K562 treated with DMSO at 1 percent for 24 hours (cell line): ENCODE data around the gene FHL5. TPM values are rescaled to one million over a fixed set of nuclear protein-coding genes. Genes with fewer than 3 reads are reported as not detected.

Source experiments
- total RNA-seq: library from RNA; unstranded; fragments of 300-600 nt; gene quantifications from 2 replicates; pipeline ENCODE4 v1.2.3, GENCODE V29; 2022; ENCODE audit warnings: low read depth; ENCODE audit not compliant: insufficient read depth

The FHL5 gene
- not detected in 2 replicates for total RNA-seq

GRCh38 chr6:96562886-96563285, at the start of gene FHL5:
Gene FHL5 (plus strand): TSS chr6:96563128. CDS start chr6:96603614, 40,486 bp downstream.

GRCh38 chr6:96521644-96522464, 41.1 kb upstream of the FHL5 start, which contains the start of gene UFL1:
Gene UFL1 (plus strand): TSS chr6:96521806. CDS start chr6:96521874, 68 bp downstream.

Other genes with a start within 250 kb of the FHL5 start
- gene UFL1, start 41.3 kb upstream of the FHL5 start, total RNA-seq = 12.3 and 14.9 TPM in 2 replicates